Suprapubic skin (tissue), 3 donors: Measurements from ENCODE around the gene COG1.

Experiments used
- POLR2AphosphoS5 ChIP-seq, 3 donors: sonication (generic); formaldehyde crosslinking; IDR thresholded peaks; one replicate each; pipeline ENCODE4 v1.6.1; 2017; ENCODE audit warnings: antibody characterized with exemption in 3 of 3
- TF ChIP-seq, protein P1 (sequence below), 2 donors: fragments of 200-600 bp in 1 of 2; fragments of 450-650 bp in 1 of 2; sonication (generic) in 1 of 2; IDR thresholded peaks; one replicate each; pipeline ENCODE4 v1.5.1; 2016 to 2019; ENCODE audit warnings: antibody characterized with exemption in 2 of 2, mild to moderate bottlenecking in 1 of 2, moderate library complexity in 1 of 2

DNA sequence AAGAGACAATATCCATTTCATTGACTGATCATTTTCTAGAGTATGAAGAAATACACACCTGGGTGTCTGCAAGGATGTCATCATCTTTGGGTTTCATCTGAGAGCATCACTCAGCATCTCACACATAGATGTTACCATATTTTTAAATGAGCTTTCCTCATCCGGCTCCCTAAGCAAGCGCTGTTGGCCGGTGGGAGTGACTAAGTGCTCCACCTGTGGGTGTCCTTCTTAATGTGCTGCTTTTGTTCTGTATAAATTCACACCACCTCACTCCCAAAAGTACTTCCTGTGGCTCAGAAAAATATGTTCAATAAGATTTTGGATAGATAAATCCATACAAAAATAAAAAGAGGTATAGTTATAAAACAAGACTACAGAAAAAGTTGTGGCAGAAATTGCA, 20.6 kb upstream of the COG1 start:
- no peak for TF ChIP-seq POLR2AphosphoS5 (IDR thresholded peaks at IDR 0.05)
- TF ChIP-seq, protein P1, sequence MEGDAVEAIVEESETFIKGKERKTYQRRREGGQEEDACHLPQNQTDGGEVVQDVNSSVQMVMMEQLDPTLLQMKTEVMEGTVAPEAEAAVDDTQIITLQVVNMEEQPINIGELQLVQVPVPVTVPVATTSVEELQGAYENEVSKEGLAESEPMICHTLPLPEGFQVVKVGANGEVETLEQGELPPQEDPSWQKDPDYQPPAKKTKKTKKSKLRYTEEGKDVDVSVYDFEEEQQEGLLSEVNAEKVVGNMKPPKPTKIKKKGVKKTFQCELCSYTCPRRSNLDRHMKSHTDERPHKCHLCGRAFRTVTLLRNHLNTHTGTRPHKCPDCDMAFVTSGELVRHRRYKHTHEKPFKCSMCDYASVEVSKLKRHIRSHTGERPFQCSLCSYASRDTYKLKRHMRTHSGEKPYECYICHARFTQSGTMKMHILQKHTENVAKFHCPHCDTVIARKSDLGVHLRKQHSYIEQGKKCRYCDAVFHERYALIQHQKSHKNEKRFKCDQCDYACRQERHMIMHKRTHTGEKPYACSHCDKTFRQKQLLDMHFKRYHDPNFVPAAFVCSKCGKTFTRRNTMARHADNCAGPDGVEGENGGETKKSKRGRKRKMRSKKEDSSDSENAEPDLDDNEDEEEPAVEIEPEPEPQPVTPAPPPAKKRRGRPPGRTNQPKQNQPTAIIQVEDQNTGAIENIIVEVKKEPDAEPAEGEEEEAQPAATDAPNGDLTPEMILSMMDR (IDR thresholded peaks at IDR 0.05), result no peak
